GM19240 (cell line): ENCODE results near the gene RSPH10B2.
"Not testable (repeated sequence)": the region's sequence is repeated elsewhere in the genome, so short reads cannot be mapped to it uniquely, and the experiment has no call there.

Experiments
- DNase-seq: peaks from one replicate; pipeline ENCODE4 v3.0.0; 2011; ENCODE audit warnings: low spot score; ENCODE audit not compliant: insufficient read length

The RSPH10B2 gene

GRCh38 chr7:6789353-6789752, 35.5 kb downstream of the RSPH10B2 start:
- not testable (repeated sequence) for DNase-seq

GRCh38 chr7:6792113-6792872, 38.4 kb downstream of the RSPH10B2 start:
- DNase-seq = not testable (repeated sequence)

GRCh38 chr7:6794276-6794675, 40.4 kb downstream of the RSPH10B2 start:
- DNase-seq = not testable (repeated sequence)

GRCh38 chr7:6797218-6797617, 43.3 kb downstream of the RSPH10B2 start:
- not testable (repeated sequence) for DNase-seq

- DNase-seq = not testable (repeated sequence)
Observed at GRCh38 chr7:6798047-6798446, 44.1 kb downstream of the RSPH10B2 start.

GRCh38 chr7:6799887-6800286, 46.0 kb downstream of the RSPH10B2 start:
- DNase-seq = not testable (repeated sequence)

- not testable (repeated sequence) for DNase-seq
Observed at GRCh38 chr7:6800331-6800730, 46.4 kb downstream of the RSPH10B2 start.

GRCh38 chr7:6807393-6807918, 53.6 kb downstream of the RSPH10B2 start:
- DNase-seq = not testable (repeated sequence)

GRCh38 chr7:6807959-6808358, 54.1 kb downstream of the RSPH10B2 start:
- not testable (repeated sequence) for DNase-seq

GRCh38 chr7:6813011-6813410, 59.1 kb downstream of the RSPH10B2 start:
- not testable (repeated sequence) for DNase-seq

- not testable (repeated sequence) for DNase-seq
Observed at GRCh38 chr7:6815470-6815869, 61.6 kb downstream of the RSPH10B2 start.

GRCh38 chr7:6821622-6822021, 67.7 kb downstream of the RSPH10B2 start:
- DNase-seq = not testable (repeated sequence)

- not testable (repeated sequence) for DNase-seq
Observed at GRCh38 chr7:6825236-6826125, 71.6 kb downstream of the RSPH10B2 start.

- not testable (repeated sequence) for DNase-seq
Observed at GRCh38 chr7:6826151-6826550, 72.2 kb downstream of the RSPH10B2 start, which contains the start of gene CCZ1B. TSS of gene CCZ1B (minus strand) at chr7:6826275. CDS start at chr7:6826197, 78 bp downstream.

GRCh38 chr7:6827180-6827579, 73.3 kb downstream of the RSPH10B2 start:
- DNase-seq = not testable (repeated sequence)

- DNase-seq = not testable (repeated sequence)
Observed at GRCh38 chr7:6829616-6830015, 75.7 kb downstream of the RSPH10B2 start.

GRCh38 chr7:6830026-6830425, 76.1 kb downstream of the RSPH10B2 start:
- DNase-seq = not testable (repeated sequence)

GRCh38 chr7:6831018-6831725, 77.3 kb downstream of the RSPH10B2 start:
- no peak for DNase-seq

- DNase-seq = no peak
Observed at GRCh38 chr7:6833636-6834035, 79.7 kb downstream of the RSPH10B2 start.

- not testable (repeated sequence) for DNase-seq
Observed at GRCh38 chr7:6835521-6835920, 81.6 kb downstream of the RSPH10B2 start.

GRCh38 chr7:6837081-6837480, 83.2 kb downstream of the RSPH10B2 start:
- DNase-seq = not testable (repeated sequence)
